ENCODE data around the gene CYS1.

DNA sequence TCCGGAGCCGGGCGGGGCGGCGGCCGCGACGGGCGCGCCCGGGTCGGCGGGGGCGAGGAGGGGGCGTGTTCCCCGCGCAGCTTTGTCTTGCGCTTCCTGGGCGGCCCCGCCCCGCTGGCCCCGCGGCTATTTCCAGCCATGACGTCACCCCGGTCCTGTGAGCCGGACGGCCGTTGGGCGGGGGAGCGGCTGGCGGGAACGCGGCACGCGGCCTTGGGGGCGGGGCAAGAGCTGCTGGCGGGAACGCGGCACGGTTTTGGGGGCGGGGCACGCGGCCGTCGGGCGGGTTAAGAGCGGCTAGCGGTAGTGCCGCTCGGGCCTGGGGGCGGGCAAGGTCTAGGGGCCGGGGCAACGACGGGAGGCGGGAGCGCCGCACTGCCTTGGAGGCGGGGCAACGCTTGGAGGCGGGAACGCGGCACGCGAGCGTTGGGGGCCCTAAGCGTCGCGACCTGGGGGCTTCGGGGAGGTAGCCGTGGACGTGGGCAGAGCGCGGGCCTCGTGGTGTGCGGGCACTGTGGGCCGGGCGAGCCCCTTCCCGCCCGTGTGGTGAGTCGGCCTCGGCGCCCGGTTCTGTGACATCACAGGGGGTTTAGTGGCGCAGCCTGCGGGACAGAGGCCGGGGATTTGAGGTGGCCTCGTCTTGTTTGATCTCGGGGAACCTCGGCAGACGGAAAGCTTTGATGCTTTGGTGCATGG, 36.2 kb downstream of the CYS1 start:
- no peak for TF ChIP-seq POLR2A (IDR thresholded peaks at IDR 0.05; ENCODE audit: low read length)
- TF ChIP-seq, protein P1, sequence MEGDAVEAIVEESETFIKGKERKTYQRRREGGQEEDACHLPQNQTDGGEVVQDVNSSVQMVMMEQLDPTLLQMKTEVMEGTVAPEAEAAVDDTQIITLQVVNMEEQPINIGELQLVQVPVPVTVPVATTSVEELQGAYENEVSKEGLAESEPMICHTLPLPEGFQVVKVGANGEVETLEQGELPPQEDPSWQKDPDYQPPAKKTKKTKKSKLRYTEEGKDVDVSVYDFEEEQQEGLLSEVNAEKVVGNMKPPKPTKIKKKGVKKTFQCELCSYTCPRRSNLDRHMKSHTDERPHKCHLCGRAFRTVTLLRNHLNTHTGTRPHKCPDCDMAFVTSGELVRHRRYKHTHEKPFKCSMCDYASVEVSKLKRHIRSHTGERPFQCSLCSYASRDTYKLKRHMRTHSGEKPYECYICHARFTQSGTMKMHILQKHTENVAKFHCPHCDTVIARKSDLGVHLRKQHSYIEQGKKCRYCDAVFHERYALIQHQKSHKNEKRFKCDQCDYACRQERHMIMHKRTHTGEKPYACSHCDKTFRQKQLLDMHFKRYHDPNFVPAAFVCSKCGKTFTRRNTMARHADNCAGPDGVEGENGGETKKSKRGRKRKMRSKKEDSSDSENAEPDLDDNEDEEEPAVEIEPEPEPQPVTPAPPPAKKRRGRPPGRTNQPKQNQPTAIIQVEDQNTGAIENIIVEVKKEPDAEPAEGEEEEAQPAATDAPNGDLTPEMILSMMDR (IDR thresholded peaks at IDR 0.05): no peak
- no peak for TF ChIP-seq CEBPB (IDR thresholded peaks at IDR 0.05)
- no peak for TF ChIP-seq MYC (IDR thresholded peaks at IDR 0.05; ENCODE audit: borderline replicate concordance, low read length)
- no peak for TF ChIP-seq HDAC2 (IDR thresholded peaks at IDR 0.05)
- TF ChIP-seq MAFK (IDR thresholded peaks at IDR 0.05; ENCODE audit: partially characterized antibody): no peak
- no peak for TF ChIP-seq NPAS2 (CRISPR knock-in tag; IDR thresholded peaks at IDR 0.05; ENCODE audit: borderline replicate concordance)
- TF ChIP-seq, protein P2, sequence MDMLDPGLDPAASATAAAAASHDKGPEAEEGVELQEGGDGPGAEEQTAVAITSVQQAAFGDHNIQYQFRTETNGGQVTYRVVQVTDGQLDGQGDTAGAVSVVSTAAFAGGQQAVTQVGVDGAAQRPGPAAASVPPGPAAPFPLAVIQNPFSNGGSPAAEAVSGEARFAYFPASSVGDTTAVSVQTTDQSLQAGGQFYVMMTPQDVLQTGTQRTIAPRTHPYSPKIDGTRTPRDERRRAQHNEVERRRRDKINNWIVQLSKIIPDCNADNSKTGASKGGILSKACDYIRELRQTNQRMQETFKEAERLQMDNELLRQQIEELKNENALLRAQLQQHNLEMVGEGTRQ (IDR thresholded peaks at IDR 0.05): no peak
- no peak for TF ChIP-seq JUNB (IDR thresholded peaks at IDR 0.05)
- TF ChIP-seq RCOR1 (IDR thresholded peaks at IDR 0.05; ENCODE audit: low read depth, low read length): no peak
